ENCODE results near the gene CLK1.

- TF ChIP-seq CSRNP3 (CRISPR knock-in tag; IDR thresholded peaks at IDR 0.05) (no peak), ARNTL (CRISPR knock-in tag; IDR thresholded peaks at IDR 0.05; ENCODE audit: borderline replicate concordance, low read depth) (no peak), CREB5 (CRISPR knock-in tag; IDR thresholded peaks at IDR 0.05; ENCODE audit: low read depth) (no peak)
These were observed 45.5 kb upstream of the CLK1 start for GRCh38 chr2:200909958-200910357.

Measured in SK-N-SH treated with all-trans-retinoic acid at 6 μM for 48 hours (cell line).